ENCODE data around the gene GALP.

DNA sequence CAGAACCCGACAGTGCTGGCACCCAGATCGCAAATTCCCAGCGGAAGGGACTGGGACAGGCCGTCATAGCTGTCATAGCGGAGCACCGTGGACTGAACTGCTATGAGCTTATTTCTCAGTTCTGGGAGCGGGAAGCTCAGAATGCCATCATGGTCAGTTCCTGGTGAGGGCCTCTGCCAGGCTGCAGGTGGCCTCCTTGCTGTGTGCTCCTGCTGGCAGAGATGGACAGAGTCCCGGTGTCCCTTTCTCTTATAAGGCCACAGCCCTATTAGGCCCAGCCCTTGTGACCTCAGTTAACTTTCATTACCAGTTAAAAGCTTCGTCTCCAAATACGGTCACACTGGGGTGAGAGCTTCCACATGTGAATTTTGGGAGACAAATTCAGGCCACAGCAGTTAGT, 30.1 kb upstream of the GALP start:
- TF ChIP-seq, protein P1, sequence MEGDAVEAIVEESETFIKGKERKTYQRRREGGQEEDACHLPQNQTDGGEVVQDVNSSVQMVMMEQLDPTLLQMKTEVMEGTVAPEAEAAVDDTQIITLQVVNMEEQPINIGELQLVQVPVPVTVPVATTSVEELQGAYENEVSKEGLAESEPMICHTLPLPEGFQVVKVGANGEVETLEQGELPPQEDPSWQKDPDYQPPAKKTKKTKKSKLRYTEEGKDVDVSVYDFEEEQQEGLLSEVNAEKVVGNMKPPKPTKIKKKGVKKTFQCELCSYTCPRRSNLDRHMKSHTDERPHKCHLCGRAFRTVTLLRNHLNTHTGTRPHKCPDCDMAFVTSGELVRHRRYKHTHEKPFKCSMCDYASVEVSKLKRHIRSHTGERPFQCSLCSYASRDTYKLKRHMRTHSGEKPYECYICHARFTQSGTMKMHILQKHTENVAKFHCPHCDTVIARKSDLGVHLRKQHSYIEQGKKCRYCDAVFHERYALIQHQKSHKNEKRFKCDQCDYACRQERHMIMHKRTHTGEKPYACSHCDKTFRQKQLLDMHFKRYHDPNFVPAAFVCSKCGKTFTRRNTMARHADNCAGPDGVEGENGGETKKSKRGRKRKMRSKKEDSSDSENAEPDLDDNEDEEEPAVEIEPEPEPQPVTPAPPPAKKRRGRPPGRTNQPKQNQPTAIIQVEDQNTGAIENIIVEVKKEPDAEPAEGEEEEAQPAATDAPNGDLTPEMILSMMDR (IDR thresholded peaks at IDR 0.05): peak in 1 of 4 donors; percentile 18
- no peak for TF ChIP-seq POLR2A (IDR thresholded peaks at IDR 0.05)

All from right lobe of liver (tissue), 4 donors.